H1 (cell line): ENCODE measurements around the gene ZBTB7B. TPM values are rescaled to one million over a fixed set of nuclear protein-coding genes. Genes with fewer than 3 reads are reported as not detected.

Source experiments
- CTCF ChIA-PET: fragments of 300-600 bp; sonication (Branson Sonifier 250); formaldehyde crosslinking; loops from one replicate; lab custom pipeline; 2021; ENCODE audit not compliant: partially characterized antibody; lab: Charles Lee
- POLR2A ChIA-PET: fragments of 300-600 bp; sonication (Branson Sonifier 250); formaldehyde crosslinking; loops from one replicate; lab custom pipeline; 2021; ENCODE audit warnings: inconsistent platforms; ENCODE audit not compliant: partially characterized antibody; lab: Charles Lee
- DNase-seq, 2 experiments: peaks; one replicate each; pipeline versions ENCODE4 v3.0.0 to v3.0.0-alpha.2; 2010 to 2022; ENCODE audit warnings: low spot score in 2 of 2, low read depth in 1 of 2, mixed read lengths in 1 of 2
- FAIRE-seq: peaks from 2 replicates; lab custom pipeline; 2011; peaks lifted over from hg19 to GRCh38; lab: Jason Lieb, UNC
- H2AFZ ChIP-seq: 2 replicates; pipeline ENCODE4 v1.8.1; 2012; ENCODE audit warnings: low read length, inconsistent platforms
- H2AK5ac ChIP-seq: 2 replicates; pipeline ENCODE4 v1.6.1; 2013; ENCODE audit warnings: low read depth, low read length
- H2BK120ac ChIP-seq: replicated peaks from 2 replicates; pipeline ENCODE3; 2013; ENCODE audit warnings: low read depth, low read length, inconsistent platforms
- H2BK12ac ChIP-seq: 2 replicates; pipeline ENCODE4 v1.6.1; 2013; ENCODE audit warnings: low read depth, low read length
- H2BK15ac ChIP-seq: 2 replicates; pipeline ENCODE4 v1.6.1; 2013; ENCODE audit warnings: low read length
- H2BK20ac ChIP-seq: 2 replicates; pipeline ENCODE4 v1.6.1; 2013; ENCODE audit warnings: low read length
- H2BK5ac ChIP-seq: 2 replicates; pipeline ENCODE4 v1.6.1; 2013; ENCODE audit warnings: low read depth, low read length
- H3K14ac ChIP-seq: 2 replicates; pipeline ENCODE4 v1.6.1; 2013; ENCODE audit warnings: inconsistent platforms; ENCODE audit not compliant: insufficient read length
- H3K18ac ChIP-seq: 2 replicates; pipeline ENCODE4 v1.6.1; 2013; ENCODE audit warnings: low read length; ENCODE audit errors: extremely low read depth
- H3K23ac ChIP-seq: 2 replicates; pipeline ENCODE4 v1.6.1; 2013; ENCODE audit warnings: inconsistent platforms; ENCODE audit not compliant: insufficient read length
- H3K23me2 ChIP-seq: 2 replicates; pipeline ENCODE4 v1.6.1; 2013; ENCODE audit warnings: low read depth, low read length
- H3K27ac ChIP-seq: 2 replicates; pipeline ENCODE4 v1.6.1; 2011; ENCODE audit warnings: low read depth, low read length, inconsistent platforms
- H3K27me3 ChIP-seq, 4 experiments: replicated peaks in 1 of 4; 1 replicate in 1 of 4; 2 replicates in 3 of 4; pipeline versions ENCODE4 v1.6.1 to v1.8.1; 2011 to 2013; ENCODE audit warnings: low read length in 3 of 4, mild to moderate bottlenecking in 3 of 4, inconsistent platforms in 2 of 4, mixed read lengths in 2 of 4, moderate library complexity in 1 of 4; ENCODE audit not compliant: control insufficient read depth in 3 of 4, insufficient read depth in 3 of 4; ENCODE audit errors: extremely low read depth in 1 of 4
- H3K36me3 ChIP-seq, 4 experiments: 2 replicates each; pipeline versions ENCODE4 v1.6.1 to v1.8.1; 2011 to 2013; ENCODE audit warnings: mild to moderate bottlenecking in 4 of 4, low read length in 3 of 4, moderate library complexity in 2 of 4, control low read depth in 1 of 4, inconsistent platforms in 1 of 4; ENCODE audit not compliant: insufficient read depth in 4 of 4, control insufficient read depth in 2 of 4
- H3K4ac ChIP-seq: replicated peaks from 2 replicates; pipeline ENCODE3; 2013; ENCODE audit warnings: low read length, low read depth, mixed read lengths, inconsistent platforms; ENCODE audit not compliant: insufficient read length
- H3K4me1 ChIP-seq, 4 experiments: replicated peaks in 1 of 4; 1 replicate in 1 of 4; 2 replicates in 3 of 4; pipeline versions ENCODE4 v1.6.1 to v1.8.1; 2011 to 2013; ENCODE audit warnings: low read length in 3 of 4, inconsistent platforms in 2 of 4, mixed read lengths in 1 of 4; ENCODE audit not compliant: insufficient read depth in 4 of 4, control insufficient read depth in 3 of 4
- H3K4me2 ChIP-seq, 2 experiments: 2 replicates each; pipeline versions ENCODE4 v1.6.1 to v1.8.1; 2011 to 2013; ENCODE audit warnings: low read depth in 2 of 2, low read length in 2 of 2, control low read depth in 1 of 2, inconsistent platforms in 1 of 2, mild to moderate bottlenecking in 1 of 2; ENCODE audit not compliant: insufficient read depth in 1 of 2
- H3K4me3 ChIP-seq, 4 experiments: fragments of 200-600, 300-600 bp in 1 of 4; sonication (generic), shearing (Covaris generic), sonication (Bioruptor Twin) in 1 of 4; 2 replicates each; pipeline versions ENCODE4 v1.5.1 to v1.8.1; 2011 to 2016; ENCODE audit warnings: low read length in 4 of 4, low read depth in 3 of 4, control low read depth in 2 of 4, inconsistent platforms in 2 of 4, mild to moderate bottlenecking in 2 of 4, mixed read lengths in 1 of 4, moderate library complexity in 1 of 4; ENCODE audit not compliant: insufficient read depth in 2 of 4; ENCODE audit errors: extremely low read depth in 1 of 4
- H3K56ac ChIP-seq: replicated peaks from 2 replicates; pipeline ENCODE3; 2013; ENCODE audit warnings: low read depth, mild to moderate bottlenecking, mixed read lengths, low read length, inconsistent platforms; ENCODE audit not compliant: insufficient read length
- H3K79me1 ChIP-seq: 2 replicates; pipeline ENCODE4 v1.6.1; 2013; ENCODE audit warnings: low read depth, low read length, control low read depth
- H3K79me2 ChIP-seq, 2 experiments: 2 replicates each; pipeline versions ENCODE4 v1.6.1 to v1.8.1; 2012 to 2013; ENCODE audit warnings: low read length in 2 of 2, mild to moderate bottlenecking in 2 of 2, inconsistent platforms in 1 of 2; ENCODE audit not compliant: insufficient read depth in 2 of 2, control insufficient read depth in 1 of 2
- H3K9ac ChIP-seq, 4 experiments: replicated peaks in 1 of 4; 1 replicate in 1 of 4; 2 replicates in 3 of 4; pipeline versions ENCODE4 v1.6.1 to v1.8.1; 2011 to 2013; ENCODE audit warnings: low read depth in 3 of 4, low read length in 3 of 4, control low read depth in 2 of 4, mild to moderate bottlenecking in 2 of 4, moderate library complexity in 2 of 4, inconsistent platforms in 1 of 4; ENCODE audit errors: extremely low read depth in 1 of 4
- H3K9me3 ChIP-seq, 2 experiments: 2 replicates each; pipeline versions ENCODE4 v1.6.1 to v1.8.1; 2012 to 2013; ENCODE audit warnings: mild to moderate bottlenecking in 2 of 2, moderate library complexity in 2 of 2, control low read depth in 1 of 2, inconsistent platforms in 1 of 2, low read depth in 1 of 2, low read length in 1 of 2, mixed read lengths in 1 of 2; ENCODE audit not compliant: insufficient read depth in 2 of 2
- H4K20me1 ChIP-seq, 2 experiments: replicated peaks in 1 of 2; 2 replicates each; pipeline versions ENCODE3 to v1.8.1; 2011 to 2013; ENCODE audit warnings: inconsistent platforms in 2 of 2, low read length in 2 of 2, mild to moderate bottlenecking in 1 of 2; ENCODE audit not compliant: insufficient read depth in 2 of 2, control insufficient read depth in 1 of 2
- H4K5ac ChIP-seq: 2 replicates; pipeline ENCODE4 v1.6.1; 2013; ENCODE audit warnings: low read length, low read depth, mixed read lengths, inconsistent platforms; ENCODE audit not compliant: insufficient read length
- H4K8ac ChIP-seq: 2 replicates; pipeline ENCODE4 v1.8.0; 2013; ENCODE audit warnings: mild to moderate bottlenecking, moderate library complexity, low read length, inconsistent platforms; ENCODE audit not compliant: insufficient read depth; ENCODE audit errors: extremely low read depth
- H4K91ac ChIP-seq: replicated peaks from 2 replicates; pipeline ENCODE3; 2013; ENCODE audit warnings: low read length, mixed read lengths, inconsistent platforms; ENCODE audit not compliant: insufficient read length
- ASH2L ChIP-seq: fragments of 200-600, 300-600 bp; sonication (generic); IDR thresholded peaks from one replicate; pipeline ENCODE4 v1.7.1; 2017; ENCODE audit warnings: low read length
- CBX5 ChIP-seq: fragments of 300-800, 300-1000 bp; sonication (generic); IDR thresholded peaks from 2 replicates; pipeline ENCODE4 v1.7.1; 2016; ENCODE audit warnings: antibody characterized with exemption, low read length, low read depth
- EZH2 ChIP-seq: fragments of 200-600 bp; sonication (generic); IDR thresholded peaks from 2 replicates; pipeline ENCODE4 v1.7.1; 2012; ENCODE audit warnings: low read depth, mild to moderate bottlenecking, moderate library complexity, low read length, inconsistent platforms; ENCODE audit not compliant: severe bottlenecking
- NANOG ChIP-seq: IDR thresholded peaks from 2 replicates; pipeline ENCODE4 v1.6.1; 2011; ENCODE audit warnings: low read length, low read depth, mild to moderate bottlenecking, inconsistent platforms; ENCODE audit not compliant: insufficient read depth, poor library complexity, severe bottlenecking
- TBP ChIP-seq: IDR thresholded peaks from 2 replicates; pipeline ENCODE4 v1.6.1; 2011; ENCODE audit warnings: low read depth, low read length, improper control_type of control experiment
- WGBS, 2 experiments: shearing (Covaris generic) in 1 of 2; methylation state at CpG; one replicate each; pipeline versions ENCODE4 v1.1.6 to v1.1.7; 2013 to 2015; ENCODE audit warnings: low lambda C conversion rate in 2 of 2, mixed read lengths in 2 of 2, inconsistent platforms in 1 of 2, low coverage in 1 of 2, missing lambda C conversion rate in 1 of 2; ENCODE audit not compliant: insufficient replicate concordance in 2 of 2, insufficient coverage in 1 of 2, insufficient read length in 1 of 2; ENCODE audit errors: extremely low coverage in 1 of 2, missing lambda C conversion rate in 1 of 2; 5-methylcytosine and 5-hydroxymethylcytosine counted together
- polyA plus RNA-seq, 7 experiments: library from polyadenylated mRNA; depleted of rRNA in 3 of 7; stranded (reverse) in 5 of 7; unstranded in 2 of 7; fragments of >200 nt in 5 of 7; fragments of 200-250 nt in 2 of 7; gene quantifications; 1 replicate in 5 of 7; 2 replicates in 1 of 7; 4 replicates in 1 of 7; pipeline versions ENCODE4 v1.2.1 to v1.2.3, GENCODE V29; 2011 to 2013; ENCODE audit warnings: missing spikeins in 2 of 7, mixed read lengths in 2 of 7
- total RNA-seq: library from RNA; stranded (reverse); fragmentation: NEBNext Ultra II Directional; extraction: Animal tissue kit (Norgen Biotek cat#: 25700); gene quantifications from 2 replicates; pipeline ENCODE4 v1.2.1, GENCODE V29; 2021

The ZBTB7B gene
- total and polyA plus RNA-seq, 2 of the 8 experiments (the other 6 are each of a cell fraction or from before 2014, with no cell fraction given): 24.5 to 36.9 TPM

GRCh38 chr1:154959426-154959780 lies 43.2 kb upstream of the ZBTB7B start:
- H3K79me2 ChIP-seq: peaks cover 0 to 17% of the 10 kb centered on the region in 2 experiments
- H3K14ac ChIP-seq: no peak overlapping the region
- no peak overlapping the region for H3K9ac ChIP-seq
- H3K4ac ChIP-seq: no peak overlapping the region
- ChIA-PET CTCF (interaction anchor here (0.7 to 9.8 kb wide), 4 partner anchors 11 to 37 kb away, joined by 4 to 132 read pairs (median 8); partner anchors contain the start of genes LENEP and SHC1), POLR2A (interaction anchor here (0.7 to 18.6 kb wide), 2 partner anchors 23 to 24 kb away, joined by 3 to 662 read pairs; partner anchors contain the start of genes CKS1B, FLAD1, LENEP and PMVK)
- no peak overlapping the region for H3K18ac ChIP-seq
- H3K79me1 ChIP-seq: peaks cover 4% of the 10 kb centered on the region
- H3K4me2 ChIP-seq: no peak overlapping the region
- no peak overlapping the region for H4K91ac ChIP-seq
- H2AFZ ChIP-seq: no peak overlapping the region
- H3K23me2 ChIP-seq: peaks cover 5% of the 10 kb centered on the region
- H4K5ac ChIP-seq: no peak overlapping the region
- H3K56ac ChIP-seq: no peak overlapping the region
- DNase-seq (no peak), FAIRE-seq (no peak)
- H4K20me1 ChIP-seq: peaks cover 1 to 11% of the 10 kb centered on the region in 2 experiments
- H3K4me1 ChIP-seq: peaks cover 4 to 24% (median 8%) of the 10 kb centered on the region in 4 experiments
- H3K9me3 ChIP-seq: no peaks in the 10 kb centered on the region
- H3K27ac ChIP-seq: no peak overlapping the region
- H2BK5ac ChIP-seq: no peak overlapping the region
- no peak overlapping the region for H3K4me3 ChIP-seq
- H2BK120ac ChIP-seq: no peak overlapping the region
- H3K27me3 ChIP-seq: no peaks in the 10 kb centered on the region; a peak in 1 of 7 replicates
- H2BK15ac ChIP-seq: no peak overlapping the region
- no peak overlapping the region for H2BK20ac ChIP-seq
- WGBS, 2 experiments: 93% methylated on average over 5 of the region's 7 CpGs; no CpG with 5 or more reads in 1 of the 2 experiments
- no peak overlapping the region for H3K23ac ChIP-seq
- peaks cover 10 to 19% (median 15%) of the 10 kb centered on the region in 4 experiments; a peak in 7 of 8 replicates for H3K36me3 ChIP-seq
- H2AK5ac ChIP-seq: no peak overlapping the region
- H2BK12ac ChIP-seq: no peak overlapping the region
- H4K8ac ChIP-seq: no peak overlapping the region
- TF ChIP-seq TBP: no peak
- no peak for TF ChIP-seq EZH2
- TF ChIP-seq NANOG: no peak
- TF ChIP-seq ASH2L: no peak
- TF ChIP-seq CBX5: no peak
